Choroid plexus epithelial cell (primary cell): ENCODE measurements around the gene NEURL1B.
A peak's percentile ranks its signal among the peaks of the same experiment; 100 is the strongest.

Source experiments
- DNase-seq: peaks from one replicate; pipeline ENCODE4 v3.0.0-alpha.2; 2010; ENCODE audit warnings: low read depth
- H3K4me3 ChIP-seq: 2 replicates; pipeline ENCODE4 v1.5.1; 2011; ENCODE audit warnings: low read depth, mild to moderate bottlenecking, control low read depth, low read length, moderate library complexity
- CTCF ChIP-seq: conservative IDR thresholded peaks from 2 replicates; pipeline ENCODE4 v1.5.1; 2011; ENCODE audit warnings: low read depth, mild to moderate bottlenecking, control low read depth, inconsistent platforms, low read length, moderate library complexity

The NEURL1B gene

DNA sequence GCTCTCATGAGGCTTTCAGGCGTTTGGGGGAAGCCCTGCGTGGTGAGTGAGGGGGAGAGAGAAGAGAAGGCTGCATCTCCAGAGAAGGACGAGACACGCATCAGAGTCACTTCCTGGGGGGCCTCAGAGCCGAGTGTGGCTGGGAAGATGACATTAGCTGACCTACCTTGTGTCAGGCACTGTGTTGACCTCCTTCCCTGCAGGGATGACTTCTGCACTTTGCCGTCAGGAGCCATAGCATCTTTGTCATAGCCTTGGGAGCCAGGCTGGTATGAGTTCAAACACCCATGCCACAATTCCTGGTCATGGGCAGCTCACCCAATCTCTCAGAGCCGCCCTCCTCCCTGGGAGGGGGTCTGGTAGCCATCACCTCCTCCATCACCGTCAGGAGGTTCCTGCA lies 17.3 kb downstream of the NEURL1B start:
- TF ChIP-seq CTCF: no peak
- no peak overlapping the region for H3K4me3 ChIP-seq
- DNase-seq: no peak

- H3K4me3 ChIP-seq: no peak overlapping the region
- DNase-seq: no peak
- no peak for TF ChIP-seq CTCF
These were observed 18.0 kb downstream of the NEURL1B start for GRCh38 chr5:172658961-172659501.

- no peak for TF ChIP-seq CTCF
- no peak overlapping the region for H3K4me3 ChIP-seq
- DNase-seq: no peak
These were observed 18.5 kb downstream of the NEURL1B start for GRCh38 chr5:172659570-172659908.

DNA sequence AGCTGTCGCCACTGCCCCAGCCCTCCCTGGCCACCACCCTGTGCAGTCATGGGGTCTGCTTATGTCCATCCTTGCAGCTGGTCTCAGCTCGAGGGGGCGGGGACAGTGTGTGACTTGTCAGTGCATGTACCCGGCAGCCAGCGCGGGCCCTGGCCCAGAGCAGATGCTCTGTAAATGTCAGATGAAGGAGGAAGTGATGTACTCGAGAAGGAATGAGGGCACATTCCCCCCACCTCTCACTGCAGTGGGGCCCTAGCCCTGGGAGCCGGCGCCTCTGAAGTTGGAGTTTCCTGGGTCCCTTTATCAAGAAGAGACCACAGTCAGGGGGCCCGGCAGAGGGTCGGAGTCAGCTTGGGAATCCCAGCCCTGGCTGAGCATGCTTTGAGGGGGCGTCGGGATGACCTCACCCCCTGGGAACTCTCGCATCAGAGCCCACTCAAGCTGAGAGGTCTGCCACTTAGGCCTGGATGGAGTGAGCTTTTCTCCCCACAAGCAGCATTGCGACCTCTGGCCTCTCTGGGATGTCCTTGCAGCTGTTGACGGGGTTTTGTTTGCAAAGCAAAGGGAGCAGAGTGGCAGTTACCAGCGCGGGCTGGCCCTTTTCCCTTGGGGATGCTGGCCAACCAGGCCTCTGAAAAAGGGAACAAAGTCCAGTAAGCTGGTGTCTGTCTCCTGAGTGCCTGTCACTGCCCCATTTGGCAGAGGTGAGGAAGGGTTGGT lies 19.0 kb downstream of the NEURL1B start:
- H3K4me3 ChIP-seq: no peak overlapping the region
- peak; percentile 1 for TF ChIP-seq CTCF
- DNase-seq: peak; percentile 77

GRCh38 chr5:172660974-172661373 lies 19.9 kb downstream of the NEURL1B start:
- DNase-seq: no peak
- TF ChIP-seq CTCF: no peak
- H3K4me3 ChIP-seq: no peak overlapping the region

DNA sequence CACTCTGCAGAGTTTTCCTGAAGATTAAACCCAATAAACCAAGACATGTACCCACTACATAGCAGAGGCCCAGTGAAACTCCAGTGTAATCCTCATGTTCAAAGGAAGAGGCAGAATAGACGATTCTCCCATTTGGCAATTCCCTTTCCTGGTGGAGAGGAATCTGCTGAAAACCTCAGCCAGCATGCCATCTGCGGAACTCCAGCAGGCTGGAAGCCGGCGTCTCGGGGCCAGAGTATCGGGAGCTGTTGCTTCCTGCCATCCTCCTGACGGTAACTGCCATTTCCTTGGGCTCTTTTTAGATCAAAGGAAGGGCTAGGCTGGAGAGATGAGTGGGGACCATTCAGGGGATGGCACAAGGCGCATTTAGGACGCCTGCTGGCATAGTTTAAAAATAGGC lies 20.5 kb downstream of the NEURL1B start:
- no peak for DNase-seq
- no peak for TF ChIP-seq CTCF
- no peak overlapping the region for H3K4me3 ChIP-seq

DNA sequence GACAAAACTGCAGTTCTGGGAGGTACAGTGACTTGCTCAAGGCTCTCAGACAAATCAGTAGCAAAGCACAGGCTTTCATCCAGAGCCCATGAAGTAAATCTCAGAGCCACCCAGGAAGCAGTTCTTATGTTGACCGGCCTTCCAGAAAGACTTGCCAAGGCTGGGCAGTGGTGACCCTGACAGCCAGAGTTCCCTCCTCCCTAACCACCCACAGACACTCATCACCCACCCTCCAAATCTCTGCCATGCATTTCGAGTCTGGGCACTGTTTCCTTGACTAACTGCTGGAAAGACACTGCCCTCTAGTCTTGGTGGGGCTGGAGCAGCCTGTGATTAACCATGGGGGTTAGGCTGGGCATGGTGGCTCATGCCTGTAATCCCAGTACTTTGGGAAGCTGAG lies 21.5 kb downstream of the NEURL1B start:
- no peak for TF ChIP-seq CTCF
- no peak overlapping the region for H3K4me3 ChIP-seq
- no peak for DNase-seq
